GM12892 (cell line): Measurements from ENCODE around the gene AATF.

ENCODE experiments used
- POLR2A ChIP-seq: IDR thresholded peaks from 2 replicates; pipeline ENCODE4 v1.6.1; 2011; ENCODE audit warnings: low read depth, low read length, control low read depth
- TAF1 ChIP-seq: IDR thresholded peaks from 2 replicates; pipeline ENCODE4 v1.6.1; 2011; ENCODE audit warnings: low read depth, mild to moderate bottlenecking, control low read depth, low read length, borderline replicate concordance

DNA sequence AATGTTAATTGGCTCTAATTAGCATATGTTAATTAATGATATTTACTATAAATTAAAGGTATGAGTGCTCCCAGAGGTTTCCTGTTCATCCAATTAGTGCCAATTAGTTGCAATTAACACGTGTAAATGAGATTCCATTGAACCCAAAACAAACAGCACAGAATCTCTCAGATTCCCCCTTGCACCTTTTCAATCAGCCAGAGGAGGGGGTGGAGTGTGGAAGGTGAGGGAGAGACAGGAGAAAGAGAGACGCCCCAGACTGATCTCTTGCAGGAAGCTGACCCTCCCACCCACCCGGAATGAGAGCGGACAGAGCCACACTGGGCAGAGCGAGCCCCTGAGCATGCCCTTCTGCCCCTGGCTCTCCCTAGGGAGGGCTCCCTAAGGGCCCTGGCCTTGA, 35.6 kb upstream of the AATF start:
- TF ChIP-seq POLR2A (no peak), TAF1 (no peak)
